ENCODE data around the gene ARHGDIG.

ARHGDIG gene

DNA sequence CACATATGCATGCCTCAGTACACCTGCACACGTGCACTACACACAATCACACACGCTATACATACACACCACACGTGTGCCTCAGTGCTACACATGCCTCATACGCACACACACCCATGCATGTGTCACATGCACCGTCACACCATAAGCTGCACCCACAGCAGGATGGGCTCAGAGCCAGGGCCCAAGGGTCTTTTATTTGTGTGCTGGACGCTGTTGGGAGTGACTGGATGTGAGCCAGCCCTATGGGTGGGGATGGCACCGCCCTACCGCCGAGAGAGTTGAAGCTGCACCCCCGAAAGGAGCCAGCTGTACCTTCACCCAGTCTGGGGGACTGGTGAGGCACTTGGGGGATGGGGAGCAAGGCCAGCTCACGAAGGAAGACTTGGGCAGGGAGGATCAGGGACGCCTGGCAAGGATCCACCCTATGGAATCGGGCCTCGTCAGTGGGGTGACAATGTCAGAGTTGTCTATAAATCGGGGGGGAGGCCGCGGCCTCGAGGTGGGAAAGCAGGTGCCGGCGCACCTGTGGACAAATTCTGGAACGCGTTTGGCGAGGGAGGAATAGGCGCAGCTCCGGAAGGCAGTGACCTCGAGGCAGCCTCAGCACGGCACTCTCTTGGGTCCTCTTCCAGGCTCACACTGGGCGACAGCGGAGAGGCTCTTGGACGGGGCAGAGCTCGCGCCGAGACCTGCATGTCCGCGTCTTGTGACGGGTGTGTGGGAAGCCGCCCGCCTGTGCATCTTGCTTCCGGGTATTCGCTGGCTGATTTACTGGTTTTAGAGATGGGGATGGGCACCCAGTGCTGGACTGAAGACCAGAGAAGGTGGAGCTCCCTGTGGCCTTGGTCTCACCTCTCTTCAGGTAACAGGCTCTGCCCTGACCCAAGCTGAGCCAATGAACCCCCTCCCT, 12.0 kb upstream of the ARHGDIG start:
- Histone ChIP-seq H3K4me1 (no peaks in the 10 kb centered on the region), H3K27me3 (peaks cover 0 to 5% of the 10 kb centered on the region in 2 donors), H3K27ac (no peak overlapping the region), H3K4me3 (no peak overlapping the region), H3K36me3 (peaks cover 13 to 24% (median 17%) of the 10 kb centered on the region in 3 donors), H3K9me3 (no peaks in the 10 kb centered on the region)
- no peak for TF ChIP-seq CTCF (IDR thresholded peaks at IDR 0.05)
- intact Hi-C loops (cut with DNase I; ENCODE audit: low total_unique reads), result no loop called here
- no peak for DNase-seq

GRCh38 chr16:269061-269796, 11.2 kb upstream of the ARHGDIG start:
- H3K27ac ChIP-seq, result no peak overlapping the region
- no peak for TF ChIP-seq CTCF (IDR thresholded peaks at IDR 0.05)
- intact Hi-C loops (cut with DNase I; ENCODE audit: low total_unique reads), result no loop called here
- H3K4me1 ChIP-seq, result no peaks in the 10 kb centered on the region
- no peaks in the 10 kb centered on the region for H3K9me3 ChIP-seq
- no peak overlapping the region for H3K4me3 ChIP-seq
- H3K36me3 ChIP-seq, result peaks cover 7 to 16% (median 8%) of the 10 kb centered on the region in 3 donors
- peaks cover 0 to 13% of the 10 kb centered on the region in 2 donors for H3K27me3 ChIP-seq
- DNase-seq, result no peak

DNA sequence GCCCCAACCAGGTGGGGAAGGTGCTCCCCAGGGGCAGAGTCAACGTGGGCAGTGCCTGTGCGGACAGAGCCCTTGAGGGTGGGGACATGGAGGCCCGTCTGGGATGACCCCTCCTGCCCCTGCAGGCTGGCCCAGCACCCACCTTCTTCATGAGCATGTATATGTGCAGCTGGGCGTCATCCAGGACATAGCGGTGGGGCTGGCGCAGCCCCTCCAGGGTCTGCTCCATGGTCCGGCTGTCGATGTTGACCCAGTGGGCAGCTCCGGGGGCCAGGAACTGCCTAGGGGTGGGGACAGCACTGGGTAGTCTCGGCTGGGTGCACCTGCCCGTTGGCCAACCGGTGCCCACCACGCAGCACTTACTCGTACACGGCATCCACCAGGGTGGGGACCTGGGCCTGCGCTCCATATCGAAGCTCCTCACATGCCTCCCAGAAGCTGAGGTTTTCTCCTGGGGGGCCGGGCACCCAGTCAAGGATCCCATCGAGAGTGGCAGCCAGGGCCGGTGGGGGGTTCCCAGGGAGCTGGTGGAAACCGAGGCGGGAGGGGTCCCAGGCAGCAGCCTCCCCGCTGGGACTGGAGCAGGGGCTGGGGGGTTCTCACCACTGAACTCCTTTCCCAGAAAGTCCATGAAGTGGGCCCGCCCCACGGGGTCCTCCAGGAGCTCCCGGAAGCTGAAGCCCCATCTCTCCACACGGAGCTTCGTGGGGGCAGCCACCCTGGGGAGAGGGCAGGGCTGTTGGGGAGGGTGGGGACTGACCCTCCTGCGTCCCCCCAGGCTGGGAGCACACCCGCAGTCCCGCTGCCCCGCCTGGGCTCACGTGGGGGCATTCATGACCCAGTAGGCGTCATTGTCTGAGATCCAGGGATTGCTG, 9.8 kb upstream of the ARHGDIG start:
- H3K4me1 ChIP-seq, result peaks cover 0 to 10% (median 9%) of the 10 kb centered on the region in 4 donors
- H3K27ac ChIP-seq, result no peak overlapping the region
- H3K4me3 ChIP-seq, result no peak overlapping the region
- peaks cover 0 to 27% of the 10 kb centered on the region in 2 donors for H3K27me3 ChIP-seq
- H3K36me3 ChIP-seq, result peaks cover 0 to 2% (median 0%) of the 10 kb centered on the region in 3 donors
- intact Hi-C loops (cut with DNase I; ENCODE audit: low total_unique reads), result no loop called here
- H3K9me3 ChIP-seq, result no peaks in the 10 kb centered on the region
- TF ChIP-seq CTCF (IDR thresholded peaks at IDR 0.05), result no peak
- no peak for DNase-seq

GRCh38 chr16:272633-273546, 7.5 kb upstream of the ARHGDIG start:
- peaks cover 0 to 17% (median 13%) of the 10 kb centered on the region in 4 donors for H3K4me1 ChIP-seq
- DNase-seq, result no peak
- no peak overlapping the region for H3K4me3 ChIP-seq
- peaks cover 0 to 37% of the 10 kb centered on the region in 2 donors for H3K27me3 ChIP-seq
- intact Hi-C loops (cut with DNase I; ENCODE audit: low total_unique reads), result no loop called here
- no peak for TF ChIP-seq CTCF (IDR thresholded peaks at IDR 0.05)
- no peaks in the 10 kb centered on the region for H3K36me3 ChIP-seq
- H3K9me3 ChIP-seq, result no peaks in the 10 kb centered on the region
- H3K27ac ChIP-seq, result no peak overlapping the region
